HG03460 (cell line): Measurements from ENCODE around the gene TENT4B.
"Not testable (repeated sequence)": the region's sequence is repeated elsewhere in the genome, so short reads cannot be mapped to it uniquely, and the experiment has no call there.

Experiments used
- ATAC-seq: cut with Tn5 transposase; IDR thresholded peaks from one replicate; pipeline ENCODE4 v1.9.1; 2021; ENCODE audit not compliant: unreplicated experiment

The TENT4B gene

DNA sequence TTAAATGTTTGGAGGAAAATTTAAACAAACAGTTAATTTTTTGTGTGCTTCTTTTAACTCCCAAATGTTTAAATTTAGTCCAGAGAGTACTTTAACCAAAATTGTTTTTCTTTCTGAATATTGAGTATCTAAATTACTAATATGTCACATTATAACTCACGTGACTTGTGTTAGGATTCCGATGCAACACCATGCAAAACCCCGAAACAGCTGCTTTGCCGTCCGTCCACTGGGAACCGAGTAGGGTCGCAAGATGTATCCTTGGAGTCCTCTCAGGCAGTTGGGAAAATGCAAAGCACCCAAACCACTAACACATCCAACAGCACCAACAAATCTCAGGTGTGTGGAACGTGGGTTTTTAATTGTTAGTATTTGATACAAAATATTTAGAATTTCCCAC lies 74.6 kb downstream of the TENT4B start:
- no peak for ATAC-seq

DNA sequence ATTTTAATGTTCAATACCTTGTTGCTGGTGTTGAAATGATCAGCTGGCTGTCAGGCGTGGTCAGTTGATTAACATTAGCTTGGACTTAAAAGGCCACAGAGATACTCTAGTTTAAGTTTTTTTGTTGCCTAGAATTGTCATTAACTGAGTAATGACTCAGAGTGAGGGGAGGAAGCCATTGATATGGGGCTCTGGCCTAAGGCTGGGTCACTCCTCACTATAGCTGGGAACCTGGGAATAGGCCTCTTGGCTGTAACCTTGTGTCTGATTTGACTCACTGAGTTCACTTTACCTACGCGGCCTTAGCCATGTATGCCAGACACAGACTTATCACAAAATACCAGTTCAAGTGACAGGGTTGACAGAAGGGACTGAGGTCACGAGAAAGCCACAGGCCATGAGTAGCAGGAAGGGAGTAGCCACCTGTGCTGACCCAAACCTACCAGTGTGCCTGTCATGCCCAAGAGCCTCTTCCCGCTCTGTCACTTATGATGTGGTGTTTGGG lies 75.3 kb downstream of the TENT4B start:
- no peak for ATAC-seq

DNA sequence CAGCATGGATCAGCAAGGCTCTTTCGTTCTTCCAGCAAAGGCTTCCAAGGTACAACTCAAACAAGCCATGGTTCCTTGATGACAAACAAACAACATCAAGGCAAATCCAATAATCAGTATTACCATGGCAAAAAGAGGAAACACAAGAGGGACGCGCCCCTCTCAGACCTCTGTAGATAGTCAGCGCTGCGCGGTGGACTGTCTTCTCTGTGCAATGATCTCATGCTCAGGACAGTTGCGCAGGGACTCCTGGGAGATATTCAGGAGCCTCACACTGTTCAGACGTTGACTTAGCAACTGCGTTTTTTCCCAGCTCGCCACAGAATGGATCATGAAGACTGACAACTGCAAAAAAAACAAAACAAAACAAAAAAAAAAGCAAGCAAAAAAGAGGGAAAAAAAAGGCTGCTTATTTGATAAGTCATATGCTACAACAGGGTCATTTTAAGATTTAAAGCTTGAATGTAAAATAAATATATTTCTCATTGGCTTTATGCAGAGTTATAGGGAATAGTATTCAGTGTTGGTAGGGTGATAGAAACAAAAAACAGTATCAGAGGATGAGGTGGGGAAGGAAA lies 76.1 kb downstream of the TENT4B start:
- ATAC-seq, result no peak

DNA sequence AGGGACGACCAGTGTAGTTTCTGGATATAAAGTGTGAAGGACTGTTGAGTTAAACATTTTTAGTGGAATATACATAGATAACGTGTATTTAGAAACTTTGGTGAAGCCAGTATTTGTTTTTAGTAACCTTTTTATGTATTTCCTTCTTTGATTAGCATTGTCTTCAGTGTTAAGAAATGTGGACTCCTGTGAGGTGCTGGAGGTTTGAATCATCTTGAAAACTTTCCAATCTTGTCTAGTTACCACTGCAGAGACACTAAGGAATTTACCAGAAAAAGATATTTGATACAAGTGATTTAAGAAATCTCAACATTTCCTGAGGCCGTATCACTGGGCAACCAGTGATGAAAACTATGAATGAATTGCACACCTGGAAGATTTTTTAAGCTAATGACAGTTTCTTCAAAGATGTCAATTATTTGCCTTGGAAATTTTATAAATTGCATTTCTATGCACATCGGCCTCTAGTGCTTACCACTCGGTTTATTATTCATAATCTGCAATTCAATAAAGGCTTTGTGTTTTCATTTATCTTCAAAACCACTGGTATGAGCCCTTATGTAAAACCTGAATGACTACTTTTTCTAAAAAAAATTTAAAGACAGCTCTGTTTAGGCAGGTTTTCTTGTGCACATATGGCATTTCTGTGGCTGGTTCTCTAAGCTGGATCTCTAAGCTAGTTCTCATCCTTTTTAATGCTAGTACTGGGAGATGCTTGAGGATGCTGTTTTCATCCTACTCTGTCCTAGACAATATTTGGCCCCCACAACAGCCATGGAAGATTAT lies 81.9 kb downstream of the TENT4B start:
- ATAC-seq, result no peak

DNA sequence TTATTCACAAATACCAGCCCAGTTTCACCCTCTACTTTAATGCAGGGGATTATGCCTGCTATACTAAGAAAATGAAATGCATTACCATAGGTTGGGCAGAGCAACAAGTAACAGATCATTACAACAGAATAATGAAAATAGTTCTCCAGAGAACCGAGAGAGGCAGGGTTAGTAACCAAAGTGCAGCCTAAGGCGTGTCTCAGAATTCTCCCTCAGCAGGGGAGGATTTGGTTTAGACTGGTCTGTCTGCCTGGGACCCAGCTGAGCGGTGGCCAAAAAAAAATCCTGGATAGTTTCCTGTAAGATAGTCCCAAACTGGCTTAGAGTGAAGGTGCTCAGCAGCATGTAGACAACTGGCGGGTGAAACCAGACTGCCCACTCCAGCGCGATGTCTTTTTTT lies 82.5 kb downstream of the TENT4B start:
- ATAC-seq, result no peak

DNA sequence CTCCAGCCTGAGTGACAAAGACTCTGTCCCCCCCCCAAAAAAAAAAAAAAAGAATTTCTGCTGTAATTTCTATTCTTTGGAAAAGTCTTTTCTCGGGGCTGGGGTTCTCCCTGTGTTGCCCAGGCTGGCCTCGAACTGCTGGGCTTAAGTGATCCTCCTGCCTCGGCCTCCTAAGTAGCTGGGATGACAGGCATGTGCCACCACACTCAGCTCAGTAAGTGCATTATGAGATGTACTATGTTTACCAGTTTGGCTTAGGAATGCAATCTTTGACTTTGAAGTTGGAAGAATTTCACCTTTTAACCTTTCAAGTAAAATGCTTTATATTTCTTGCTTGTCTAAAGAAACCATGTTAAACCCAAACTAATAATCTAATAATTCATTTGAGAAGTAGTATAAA lies 85.2 kb downstream of the TENT4B start:
- ATAC-seq, result no peak

DNA sequence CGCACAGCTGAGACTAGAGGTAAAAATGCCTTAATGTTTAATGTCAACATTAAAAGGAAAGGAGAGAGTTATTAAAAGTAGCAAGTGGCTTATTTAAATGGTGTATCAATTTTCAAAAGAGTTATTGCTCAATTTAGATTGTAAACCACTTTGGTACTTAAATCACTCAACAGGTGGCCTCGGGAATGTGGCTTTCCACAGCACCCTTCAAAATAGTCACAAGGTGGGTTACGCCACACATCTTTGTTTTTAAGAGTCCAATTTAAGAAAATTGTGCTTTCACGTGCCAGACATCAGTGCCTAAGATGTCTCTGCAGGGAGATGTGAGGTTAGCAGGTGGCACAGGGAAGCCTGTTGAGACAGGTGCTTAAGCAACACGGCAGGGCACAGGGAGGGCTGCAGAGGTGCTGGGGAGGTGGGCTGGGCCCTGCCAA lies 85.8 kb downstream of the TENT4B start:
- no peak for ATAC-seq

DNA sequence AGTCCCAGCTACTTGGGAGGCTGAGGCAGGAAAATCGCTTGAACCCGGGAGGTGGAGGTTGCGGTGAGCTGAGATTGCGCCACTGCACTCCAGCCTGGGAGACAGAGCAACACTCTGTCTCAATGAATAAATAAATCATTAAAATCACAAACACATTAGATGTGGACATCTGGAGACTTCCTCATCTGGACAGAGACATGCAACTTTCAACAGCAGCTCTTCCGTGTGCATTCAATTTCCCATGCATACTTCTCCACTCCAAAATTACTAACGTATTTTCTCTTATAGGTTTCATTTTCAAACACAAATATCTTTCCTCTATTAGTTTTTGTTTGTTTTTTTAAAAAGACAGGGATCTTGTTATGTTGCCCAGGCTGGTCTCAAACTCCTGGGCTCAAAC lies 89.9 kb downstream of the TENT4B start:
- ATAC-seq, result not testable (repeated sequence)

DNA sequence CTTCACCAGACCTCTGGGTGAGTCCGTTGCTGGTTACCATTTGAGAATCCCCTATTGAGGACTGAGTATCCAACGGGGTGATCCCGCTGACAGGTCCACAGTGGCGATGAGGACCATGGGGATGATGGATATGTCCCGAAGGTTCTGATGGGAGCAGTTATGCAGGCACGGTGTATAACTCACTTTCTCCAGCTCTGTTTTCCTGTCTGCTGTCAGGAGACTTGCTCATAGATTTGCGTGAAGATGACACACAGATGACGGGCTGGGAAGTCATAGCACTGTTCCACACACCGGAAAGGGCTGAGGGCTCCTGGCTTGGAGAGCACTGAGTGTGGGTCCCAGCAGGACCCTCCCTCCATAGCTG lies 91.0 kb downstream of the TENT4B start:
- ATAC-seq, result no peak

DNA sequence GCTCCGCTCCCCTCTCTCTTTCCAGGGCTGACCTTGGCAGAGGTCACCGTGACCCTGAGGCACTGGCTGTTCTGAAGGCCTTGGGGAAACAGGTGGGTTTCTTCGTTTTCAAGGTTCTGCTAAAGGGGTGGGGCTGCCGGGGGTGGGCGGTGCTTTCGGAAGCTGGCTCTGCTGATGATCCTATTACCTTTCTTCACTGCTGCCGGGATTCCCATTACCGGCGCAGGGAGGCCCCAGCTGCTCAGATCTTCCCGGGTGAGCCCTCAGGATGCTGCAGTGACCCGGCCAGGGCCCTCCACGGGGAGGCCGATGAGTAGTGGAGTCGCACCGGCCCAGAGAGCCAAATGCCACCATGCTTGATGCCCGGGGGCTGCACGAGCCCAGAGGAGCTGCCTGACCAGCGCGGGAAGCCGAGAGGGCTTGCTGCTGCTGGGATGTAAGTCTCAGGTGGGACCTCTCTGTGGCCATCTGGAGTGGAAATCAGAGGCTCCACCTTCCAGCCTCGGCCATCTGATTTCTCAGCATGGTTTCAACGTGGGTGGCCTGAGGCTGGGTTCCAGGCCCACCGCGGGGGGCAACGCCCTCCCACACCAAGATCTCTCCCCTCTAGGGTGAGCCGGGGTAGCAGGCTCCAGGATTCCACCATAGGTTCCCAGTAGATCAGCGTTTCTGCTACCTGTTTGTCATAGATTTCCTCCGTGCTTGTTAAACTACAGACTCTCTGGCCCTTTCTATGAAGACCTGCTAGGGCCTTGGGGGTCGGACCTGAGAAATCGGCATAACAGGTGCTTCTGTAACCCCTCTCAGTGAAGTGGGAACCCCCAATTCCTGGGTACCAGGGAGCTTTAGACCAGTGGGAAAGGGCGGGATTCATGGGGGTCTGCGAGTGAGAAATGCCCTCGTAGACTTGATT lies 91.7 kb downstream of the TENT4B start:
- ATAC-seq, result no peak

DNA sequence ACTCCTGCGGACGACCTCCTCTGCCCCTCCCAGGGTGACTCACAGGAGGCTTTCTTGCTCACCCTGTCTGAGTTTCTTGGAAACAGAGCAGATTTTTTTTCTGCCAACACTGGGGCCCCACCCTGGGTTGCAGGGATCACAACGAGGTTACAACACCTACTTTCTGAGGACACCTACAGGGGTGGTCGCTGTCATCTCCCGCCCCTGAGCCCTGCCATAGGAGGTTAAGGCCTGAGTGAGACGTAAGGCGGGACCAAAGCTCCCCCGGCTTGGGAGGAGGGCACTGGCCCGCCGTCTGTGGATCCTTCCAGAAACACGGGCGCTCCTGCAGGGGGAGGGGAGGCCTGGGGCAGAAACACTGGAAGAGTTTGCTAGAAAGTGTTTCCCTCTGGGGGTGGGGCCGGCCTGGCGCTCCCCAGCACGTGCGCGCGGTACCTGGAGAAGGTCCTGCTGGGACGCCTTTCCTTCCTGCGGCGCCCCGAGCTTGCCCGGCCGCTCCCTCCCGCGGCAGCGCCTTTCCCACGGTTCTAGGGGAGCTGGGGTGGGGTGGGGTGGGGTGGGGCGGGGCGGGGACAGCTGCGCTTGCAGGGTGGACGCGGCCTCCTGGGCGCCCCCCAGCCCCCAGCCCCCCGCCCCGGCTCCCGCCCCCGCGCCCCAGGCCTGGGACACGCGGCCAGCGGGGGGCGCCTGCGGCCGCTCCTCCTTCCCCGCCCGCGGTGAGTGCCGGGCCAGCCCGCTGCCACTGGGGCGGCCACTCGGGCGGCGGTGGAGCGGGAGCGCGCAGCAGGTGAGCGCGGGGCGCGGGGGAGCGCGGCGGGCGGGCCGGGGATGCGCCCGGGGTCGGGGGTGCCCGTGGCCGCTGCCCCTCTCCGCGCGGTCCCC lies 92.6 kb downstream of the TENT4B start:
- ATAC-seq, result peak; percentile 80

DNA sequence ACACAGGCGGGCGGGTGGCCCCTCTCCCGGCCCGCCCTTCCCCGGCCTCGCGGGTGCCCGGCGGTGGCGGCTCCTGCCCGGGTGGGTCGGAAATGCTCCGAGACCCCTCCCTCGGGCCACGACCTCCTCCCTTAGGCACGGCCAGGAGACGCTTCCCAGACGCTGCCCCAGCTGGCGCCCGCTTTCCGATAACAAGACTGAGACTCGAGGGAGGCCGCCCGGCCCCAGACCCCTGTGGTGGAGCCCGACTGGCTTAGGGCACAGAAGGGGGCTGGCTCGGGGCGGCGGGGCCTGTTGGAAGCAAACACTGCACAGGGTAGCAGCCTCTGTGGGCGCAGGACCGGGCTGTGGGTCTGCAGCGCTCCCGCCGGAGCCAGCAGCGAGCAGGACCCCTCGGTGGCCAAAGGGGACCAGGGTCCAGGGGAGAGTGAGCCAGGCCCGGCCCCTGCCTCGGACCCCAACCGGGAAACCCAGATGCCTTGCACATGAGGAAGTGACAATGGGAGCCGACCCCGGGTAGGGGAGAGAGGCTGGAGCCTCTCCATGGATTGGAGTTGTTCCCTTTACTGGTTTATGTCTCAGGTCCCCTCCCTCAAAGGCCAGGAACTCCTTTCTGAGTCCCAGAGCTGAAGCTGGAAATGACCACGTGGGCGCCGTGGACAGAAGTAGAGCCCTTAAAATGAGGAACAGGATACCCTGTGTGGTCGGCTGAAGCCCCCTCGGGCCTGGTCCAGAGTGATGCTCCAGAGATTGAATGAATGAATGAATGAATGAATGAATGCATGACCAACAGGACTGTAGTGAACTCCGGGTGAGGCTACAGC lies 93.4 kb downstream of the TENT4B start:
- peak; percentile 20 for ATAC-seq

DNA sequence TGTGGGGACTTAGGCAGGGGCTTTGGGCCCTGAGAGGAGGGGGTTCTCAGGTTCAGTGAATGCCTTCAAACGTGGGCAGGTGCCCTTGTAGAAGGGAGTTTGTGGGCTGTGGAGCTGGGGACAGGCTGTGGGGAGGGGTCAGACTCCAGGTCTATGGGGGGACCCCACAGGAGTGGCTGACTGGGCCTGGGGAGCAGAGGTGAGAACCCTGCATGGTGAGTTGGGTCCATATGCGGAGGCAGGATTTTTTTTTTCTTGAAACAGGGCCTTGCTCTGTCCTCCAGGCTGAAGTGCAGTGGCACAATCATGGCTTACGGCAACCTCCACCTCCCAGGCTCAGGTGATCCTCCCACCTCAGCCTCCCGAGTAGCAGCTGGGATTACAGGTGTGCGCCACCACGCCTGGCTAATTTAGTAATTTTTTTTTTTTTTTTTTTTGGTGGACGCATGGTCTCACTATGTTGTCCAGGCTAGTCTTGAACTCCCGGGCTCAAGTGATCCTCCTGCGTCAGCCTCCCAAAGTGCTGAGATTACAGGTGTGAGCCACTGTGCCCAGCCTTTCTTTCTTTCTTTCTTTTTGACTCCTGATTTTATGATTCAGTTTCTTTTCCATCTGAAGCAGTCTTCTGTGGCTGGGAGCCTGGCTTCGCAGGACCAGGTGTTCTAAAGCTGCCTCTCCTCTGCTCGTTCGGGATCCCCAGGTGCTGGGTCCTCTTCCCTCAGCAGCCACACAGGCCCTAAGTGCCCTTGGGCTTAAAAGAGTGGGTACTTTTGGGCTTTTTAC lies 94.2 kb downstream of the TENT4B start:
- no peak for ATAC-seq

DNA sequence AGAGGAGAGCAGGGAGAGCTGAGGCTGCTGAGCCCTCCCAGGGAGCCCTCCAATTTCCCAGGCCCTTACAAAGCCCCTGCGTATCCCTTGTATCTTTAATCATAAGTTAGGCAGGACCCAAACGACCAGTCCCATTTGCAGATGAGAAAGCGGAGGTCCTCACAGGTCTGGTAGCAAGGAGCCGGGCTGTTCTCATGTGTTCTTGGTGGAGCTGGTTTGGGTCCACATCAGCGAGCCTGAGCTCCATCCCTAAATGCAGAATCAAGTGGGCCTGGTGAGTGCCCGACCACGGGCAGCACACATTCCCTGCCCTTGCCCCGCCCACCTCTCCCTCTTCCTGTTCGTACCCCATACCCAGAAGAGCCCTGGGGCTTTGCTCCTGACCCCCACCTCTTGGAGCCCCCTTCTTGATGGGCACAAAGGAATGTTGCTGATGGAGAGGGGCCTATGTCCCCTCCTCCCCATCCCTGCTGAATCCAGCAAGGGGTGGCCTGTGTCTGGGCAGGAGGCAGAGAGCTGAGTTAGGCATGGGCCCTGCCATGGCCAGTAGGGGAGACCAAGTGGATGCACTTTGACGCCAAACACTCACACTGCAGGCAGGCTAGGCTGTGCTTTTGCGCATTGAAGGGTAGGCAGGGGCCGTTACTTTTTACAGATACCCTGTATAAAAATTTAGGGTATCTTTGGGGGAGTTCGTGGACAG lies 95.0 kb downstream of the TENT4B start:
- ATAC-seq, result no peak

DNA sequence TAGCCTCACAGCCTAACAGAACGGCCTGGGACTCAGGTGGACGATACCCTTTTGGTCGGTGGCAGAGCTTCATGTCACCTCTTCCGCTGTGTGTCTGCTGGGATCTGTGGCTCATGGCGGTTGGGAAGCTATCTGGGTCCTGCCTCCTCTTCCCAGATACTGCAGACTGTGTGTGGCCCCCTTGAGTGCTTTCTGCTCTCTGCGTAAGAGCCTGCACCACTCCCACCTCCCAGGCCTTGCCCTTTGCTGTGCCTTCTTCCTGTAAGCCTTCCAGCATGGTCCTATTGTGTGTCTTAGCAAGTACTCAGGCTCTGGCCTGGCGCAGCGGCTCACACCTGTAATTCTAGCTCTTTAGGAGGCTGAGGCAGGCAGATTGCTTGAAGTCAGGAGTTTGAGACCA lies 95.7 kb downstream of the TENT4B start:
- ATAC-seq, result no peak

DNA sequence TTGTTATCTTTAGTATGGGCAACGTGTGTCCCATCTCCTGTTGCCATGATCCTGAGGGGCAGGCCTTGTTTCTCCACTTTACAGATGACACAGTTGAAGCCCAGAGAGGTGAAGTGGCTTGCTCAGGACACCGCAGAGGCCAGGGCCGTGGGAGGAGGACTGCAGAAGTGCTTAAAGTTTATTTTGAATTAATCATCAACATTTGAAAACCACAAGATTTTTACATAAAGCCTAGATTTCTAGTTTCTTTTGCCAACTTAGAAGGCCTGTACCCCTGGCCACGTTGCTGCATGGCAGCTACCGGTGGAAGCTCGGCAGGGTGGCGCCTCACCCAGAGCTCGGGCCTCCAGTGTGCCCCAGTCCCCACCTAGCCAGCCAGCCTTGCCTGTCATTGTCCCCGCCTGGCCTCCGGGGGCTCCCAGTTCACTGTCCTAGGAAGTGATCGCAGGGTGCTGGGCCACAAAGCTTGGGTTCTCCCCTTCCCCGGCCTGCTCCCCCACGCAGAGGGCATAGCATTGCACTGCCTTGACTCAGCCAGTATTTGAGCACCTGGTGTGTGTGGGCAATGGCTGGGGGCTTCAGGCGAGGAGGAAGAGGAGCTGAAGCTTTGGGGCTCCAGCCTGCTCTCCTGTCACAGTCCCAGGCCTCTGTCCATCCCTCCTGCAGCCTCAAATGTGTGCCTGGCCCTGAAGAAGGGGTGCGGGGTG lies 98.4 kb downstream of the TENT4B start:
- ATAC-seq, result no peak

DNA sequence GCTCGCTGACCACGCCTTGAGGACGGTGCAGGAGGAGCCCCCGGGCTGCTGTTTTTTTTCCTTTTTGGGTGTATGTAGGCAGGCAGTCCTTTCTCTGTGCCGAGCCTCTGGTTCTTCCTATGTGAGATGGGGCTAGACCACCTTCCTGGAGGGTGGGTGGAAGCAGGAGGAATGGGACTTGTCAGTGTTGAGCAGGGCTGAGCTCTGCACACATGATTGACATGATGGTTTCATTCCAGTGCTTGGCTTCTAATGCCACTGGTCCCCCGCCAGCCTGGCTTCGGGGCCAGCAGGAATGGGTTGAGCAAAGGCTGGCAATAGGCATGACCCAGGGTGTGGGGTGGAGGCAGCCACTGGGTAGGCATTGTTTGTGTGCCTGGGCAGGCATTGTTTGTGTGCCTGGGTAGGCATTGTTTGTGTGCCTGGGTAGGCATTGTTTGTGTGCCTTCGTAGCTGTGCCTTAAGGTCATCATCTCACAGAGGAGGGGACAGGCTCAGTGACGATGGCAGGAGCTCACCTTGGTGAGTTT lies 99.0 kb downstream of the TENT4B start:
- no peak for ATAC-seq
